ENCODE results near the gene SLC44A2. TPM values are rescaled to one million over a fixed set of nuclear protein-coding genes. Genes with fewer than 3 reads are reported as not detected.

SLC44A2 gene
- total and polyA plus RNA-seq, 2 of the 13 experiments (the other 11 are each of a cell fraction or from before 2014, with no cell fraction given): 2.4 to 5.6 TPM

DNA sequence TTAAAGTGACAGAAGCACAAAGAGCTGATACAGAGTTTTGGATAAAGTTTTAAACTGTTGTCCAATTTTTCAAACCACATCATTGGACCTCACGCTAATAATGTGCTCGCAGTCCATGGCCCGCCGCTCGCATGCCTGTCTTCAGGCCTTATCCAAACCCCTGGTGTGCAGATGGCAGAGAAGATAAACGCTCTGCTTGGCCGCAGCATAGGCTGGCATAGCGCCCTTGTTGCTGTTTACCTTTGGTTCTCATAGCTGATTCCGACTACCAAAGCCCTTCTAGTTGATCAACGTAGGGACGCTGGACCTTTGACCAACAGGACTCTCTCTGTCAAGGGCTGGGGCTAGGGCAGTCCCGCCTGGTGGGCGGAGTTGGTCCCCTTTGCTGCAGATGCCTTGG lies 52.4 kb downstream of the SLC44A2 start:
- Histone ChIP-seq H3K27me3 (ENCODE audit: control insufficient read depth in 1 of 2, insufficient read depth in 2 of 2, low read length in 2 of 2) (no peaks in the 10 kb centered on the region; a peak in 1 of 5 replicates), H3K27ac (ENCODE audit: extremely low read length, insufficient read depth, low read length) (no peak overlapping the region), H2AFZ (ENCODE audit: low read length) (no peak overlapping the region), H3K4me2 (ENCODE audit: low read depth, low read length) (no peak overlapping the region), H3K4me3 (replicated peaks in 1 of 3; ENCODE audit: insufficient read depth in 1 of 3, low read depth in 2 of 3, low read length in 3 of 3) (no peak overlapping the region), H3K9me3 (ENCODE audit: low read length) (no peaks in the 10 kb centered on the region), H3K36me3 (replicated peaks in 1 of 2; ENCODE audit: control insufficient read depth in 1 of 2, insufficient read depth in 2 of 2, low read length in 2 of 2) (peaks cover 46 to 92% of the 10 kb centered on the region in 2 experiments), H3K4me1 (ENCODE audit: insufficient read depth, low read length) (no peaks in the 10 kb centered on the region), H4K20me1 (ENCODE audit: insufficient read depth, low read length) (peaks cover 8% of the 10 kb centered on the region; the same call in 1 of the 2 replicates), H3K79me2 (ENCODE audit: insufficient read depth, low read length) (peaks cover 34% of the 10 kb centered on the region), H3K9ac (ENCODE audit: insufficient read depth, low read depth, low read length) (no peak overlapping the region)
- no peak for TF ChIP-seq STAG1 (CRISPR knock-in tag; IDR thresholded peaks at IDR 0.05)
- TF ChIP-seq, protein P1, sequence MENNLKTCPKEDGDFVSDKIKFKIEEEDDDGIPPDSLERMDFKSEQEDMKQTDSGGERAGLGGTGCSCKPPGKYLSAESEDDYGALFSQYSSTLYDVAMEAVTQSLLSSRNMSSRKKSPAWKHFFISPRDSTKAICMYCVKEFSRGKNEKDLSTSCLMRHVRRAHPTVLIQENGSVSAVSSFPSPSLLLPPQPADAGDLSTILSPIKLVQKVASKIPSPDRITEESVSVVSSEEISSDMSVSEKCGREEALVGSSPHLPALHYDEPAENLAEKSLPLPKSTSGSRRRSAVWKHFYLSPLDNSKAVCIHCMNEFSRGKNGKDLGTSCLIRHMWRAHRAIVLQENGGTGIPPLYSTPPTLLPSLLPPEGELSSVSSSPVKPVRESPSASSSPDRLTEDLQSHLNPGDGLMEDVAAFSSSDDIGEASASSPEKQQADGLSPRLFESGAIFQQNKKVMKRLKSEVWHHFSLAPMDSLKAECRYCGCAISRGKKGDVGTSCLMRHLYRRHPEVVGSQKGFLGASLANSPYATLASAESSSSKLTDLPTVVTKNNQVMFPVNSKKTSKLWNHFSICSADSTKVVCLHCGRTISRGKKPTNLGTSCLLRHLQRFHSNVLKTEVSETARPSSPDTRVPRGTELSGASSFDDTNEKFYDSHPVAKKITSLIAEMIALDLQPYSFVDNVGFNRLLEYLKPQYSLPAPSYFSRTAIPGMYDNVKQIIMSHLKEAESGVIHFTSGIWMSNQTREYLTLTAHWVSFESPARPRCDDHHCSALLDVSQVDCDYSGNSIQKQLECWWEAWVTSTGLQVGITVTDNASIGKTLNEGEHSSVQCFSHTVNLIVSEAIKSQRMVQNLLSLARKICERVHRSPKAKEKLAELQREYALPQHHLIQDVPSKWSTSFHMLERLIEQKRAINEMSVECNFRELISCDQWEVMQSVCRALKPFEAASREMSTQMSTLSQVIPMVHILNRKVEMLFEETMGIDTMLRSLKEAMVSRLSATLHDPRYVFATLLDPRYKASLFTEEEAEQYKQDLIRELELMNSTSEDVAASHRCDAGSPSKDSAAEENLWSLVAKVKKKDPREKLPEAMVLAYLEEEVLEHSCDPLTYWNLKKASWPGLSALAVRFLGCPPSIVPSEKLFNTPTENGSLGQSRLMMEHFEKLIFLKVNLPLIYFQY (CRISPR knock-in tag; IDR thresholded peaks at IDR 0.05; ENCODE audit: borderline replicate concordance): no peak
- TF ChIP-seq RBM22 (optimal IDR thresholded peaks at IDR 0.05; ENCODE audit: low read length): peak; percentile 59
- no TSS peak for BruUV-seq (replicated peaks)
- intact Hi-C loops (cut with micrococcal nuclease; ENCODE audit: unreplicated experiment): no loop called here
- CTCF ChIA-PET (ENCODE audit: low intra/inter-chr PET ratio, low total read pairs): no interaction called here
- DNase-seq (ENCODE audit: low spot score): no peak
- ATAC-seq: no peak
- POLR2A ChIA-PET: no interaction called here
- FAIRE-seq: no peak
- 90% methylated on average over 12 of the region's 13 CpGs for WGBS (ENCODE audit: low lambda C conversion rate)
- in situ Hi-C loops (cut with HindIII; ENCODE audit: extremely low pct_ligation_motif_present, low pct_unique_long_range_greater_than_20kb): no loop called here

DNA sequence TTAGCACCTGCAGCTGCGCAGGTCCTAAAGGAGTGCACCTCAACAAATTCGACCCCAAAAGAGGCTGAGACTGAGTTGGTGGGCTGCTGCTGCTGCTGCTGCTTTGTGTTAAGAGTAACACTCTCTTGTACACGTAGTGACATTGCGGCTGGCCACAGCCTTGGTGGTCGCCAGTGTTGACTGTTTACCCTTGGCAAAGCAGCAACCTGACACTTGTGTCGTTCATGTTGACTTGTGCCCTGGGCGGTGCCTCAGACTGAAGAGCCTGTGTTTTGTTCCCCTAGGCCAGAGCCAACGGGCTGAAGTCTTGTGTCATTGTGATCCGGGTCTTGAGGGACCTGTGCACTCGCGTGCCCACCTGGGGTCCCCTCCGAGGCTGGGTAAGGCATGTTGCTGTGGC lies 53.5 kb downstream of the SLC44A2 start:
- in situ Hi-C loops (cut with HindIII; ENCODE audit: extremely low pct_ligation_motif_present, low pct_unique_long_range_greater_than_20kb) (no loop called here), intact Hi-C loops (cut with micrococcal nuclease; ENCODE audit: unreplicated experiment) (no loop called here)
- Histone ChIP-seq H4K20me1 (ENCODE audit: insufficient read depth, low read length) (peaks cover 9% of the 10 kb centered on the region; the same call in 1 of the 2 replicates), H3K4me1 (ENCODE audit: insufficient read depth, low read length) (no peaks in the 10 kb centered on the region), H3K4me3 (replicated peaks in 1 of 3; ENCODE audit: insufficient read depth in 1 of 3, low read depth in 2 of 3, low read length in 3 of 3) (no peak overlapping the region), H3K79me2 (ENCODE audit: insufficient read depth, low read length) (peaks cover 24% of the 10 kb centered on the region), H3K36me3 (replicated peaks in 1 of 2; ENCODE audit: control insufficient read depth in 1 of 2, insufficient read depth in 2 of 2, low read length in 2 of 2) (peaks cover 50 to 92% of the 10 kb centered on the region in 2 experiments), H3K9ac (ENCODE audit: insufficient read depth, low read depth, low read length) (no peak overlapping the region), H2AFZ (ENCODE audit: low read length) (no peak overlapping the region), H3K4me2 (ENCODE audit: low read depth, low read length) (no peak overlapping the region), H3K27me3 (ENCODE audit: control insufficient read depth in 1 of 2, insufficient read depth in 2 of 2, low read length in 2 of 2) (no peaks in the 10 kb centered on the region; a peak in 1 of 5 replicates), H3K9me3 (ENCODE audit: low read length) (no peaks in the 10 kb centered on the region), H3K27ac (ENCODE audit: extremely low read length, insufficient read depth, low read length) (no peak overlapping the region)
- ChIA-PET POLR2A (no interaction called here), CTCF (ENCODE audit: low intra/inter-chr PET ratio, low total read pairs) (no interaction called here)
- 98% methylated on average over 8 of the region's 12 CpGs for WGBS (ENCODE audit: low lambda C conversion rate)
- 0 out of 2 replicates have a peak, but pooled peaks have one; percentile 38 for TF ChIP-seq POLR2AphosphoS2 (IDR thresholded peaks at IDR 0.05; ENCODE audit: low read depth, low read length)
- TF ChIP-seq AGO2 (optimal IDR thresholded peaks at IDR 0.05; ENCODE audit: low read depth, low read length): peak; percentile 71
- no peak for TF ChIP-seq SNAI1 (CRISPR knock-in tag; IDR thresholded peaks at IDR 0.05; ENCODE audit: borderline replicate concordance)
- TF ChIP-seq ZFP90 (CRISPR knock-in tag; IDR thresholded peaks at IDR 0.05; ENCODE audit: borderline replicate concordance): no peak
- TF ChIP-seq ZNF331 (CRISPR knock-in tag; IDR thresholded peaks at IDR 0.05): no peak
- TF ChIP-seq, protein P2, sequence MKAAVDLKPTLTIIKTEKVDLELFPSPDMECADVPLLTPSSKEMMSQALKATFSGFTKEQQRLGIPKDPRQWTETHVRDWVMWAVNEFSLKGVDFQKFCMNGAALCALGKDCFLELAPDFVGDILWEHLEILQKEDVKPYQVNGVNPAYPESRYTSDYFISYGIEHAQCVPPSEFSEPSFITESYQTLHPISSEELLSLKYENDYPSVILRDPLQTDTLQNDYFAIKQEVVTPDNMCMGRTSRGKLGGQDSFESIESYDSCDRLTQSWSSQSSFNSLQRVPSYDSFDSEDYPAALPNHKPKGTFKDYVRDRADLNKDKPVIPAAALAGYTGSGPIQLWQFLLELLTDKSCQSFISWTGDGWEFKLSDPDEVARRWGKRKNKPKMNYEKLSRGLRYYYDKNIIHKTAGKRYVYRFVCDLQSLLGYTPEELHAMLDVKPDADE (CRISPR knock-in tag; IDR thresholded peaks at IDR 0.05): no peak
- BruUV-seq (replicated peaks): no TSS peak
- ATAC-seq: no peak
- no peak for FAIRE-seq
- DNase-seq (ENCODE audit: low spot score): no peak

Data from HepG2 (cell line).